Measurements from ENCODE around the gene MPPED2.

Gene MPPED2

GRCh38 chr11:30521297-30522071 lies 64.7 kb downstream of the MPPED2 start:
- peak; percentile 6 for DNase-seq
- Mint-ChIP-seq H3K36me3 (ENCODE audit: low read depth) (no peaks in the 10 kb centered on the region), H3K4me1 (peaks cover 30% of the 10 kb centered on the region), H3K4me3 (no peak overlapping the region), H3K27ac (no peak overlapping the region), H3K9me3 (no peaks in the 10 kb centered on the region), H3K27me3 (ENCODE audit: low read depth, poor library complexity) (peaks cover 35% of the 10 kb centered on the region)
- TF ChIP-seq, protein P1, sequence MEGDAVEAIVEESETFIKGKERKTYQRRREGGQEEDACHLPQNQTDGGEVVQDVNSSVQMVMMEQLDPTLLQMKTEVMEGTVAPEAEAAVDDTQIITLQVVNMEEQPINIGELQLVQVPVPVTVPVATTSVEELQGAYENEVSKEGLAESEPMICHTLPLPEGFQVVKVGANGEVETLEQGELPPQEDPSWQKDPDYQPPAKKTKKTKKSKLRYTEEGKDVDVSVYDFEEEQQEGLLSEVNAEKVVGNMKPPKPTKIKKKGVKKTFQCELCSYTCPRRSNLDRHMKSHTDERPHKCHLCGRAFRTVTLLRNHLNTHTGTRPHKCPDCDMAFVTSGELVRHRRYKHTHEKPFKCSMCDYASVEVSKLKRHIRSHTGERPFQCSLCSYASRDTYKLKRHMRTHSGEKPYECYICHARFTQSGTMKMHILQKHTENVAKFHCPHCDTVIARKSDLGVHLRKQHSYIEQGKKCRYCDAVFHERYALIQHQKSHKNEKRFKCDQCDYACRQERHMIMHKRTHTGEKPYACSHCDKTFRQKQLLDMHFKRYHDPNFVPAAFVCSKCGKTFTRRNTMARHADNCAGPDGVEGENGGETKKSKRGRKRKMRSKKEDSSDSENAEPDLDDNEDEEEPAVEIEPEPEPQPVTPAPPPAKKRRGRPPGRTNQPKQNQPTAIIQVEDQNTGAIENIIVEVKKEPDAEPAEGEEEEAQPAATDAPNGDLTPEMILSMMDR (IDR thresholded peaks at IDR 0.05): no peak

DNA sequence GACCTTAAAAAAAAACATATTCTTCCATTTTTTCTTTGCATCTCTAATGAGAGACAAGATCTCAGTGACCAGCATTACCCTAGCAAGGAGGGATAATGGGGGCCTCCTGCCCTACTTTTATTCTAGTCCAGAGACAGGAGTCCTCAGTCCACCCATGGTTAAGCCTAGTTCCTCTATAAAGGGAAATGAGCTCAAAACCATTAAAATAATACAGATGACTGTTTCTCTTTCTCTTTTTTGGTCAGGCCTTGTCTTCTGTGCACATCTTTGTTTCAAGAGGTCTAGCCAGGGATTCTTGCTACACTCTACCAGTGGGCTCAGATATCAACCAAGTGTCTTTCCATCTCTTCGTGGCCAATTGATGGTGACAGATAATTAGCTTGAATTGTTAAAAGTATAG lies 73.1 kb downstream of the MPPED2 start:
- Mint-ChIP-seq H3K4me1 (peaks cover 15% of the 10 kb centered on the region), H3K9me3 (no peaks in the 10 kb centered on the region), H3K36me3 (ENCODE audit: low read depth) (no peaks in the 10 kb centered on the region), H3K27ac (no peak overlapping the region), H3K4me3 (no peak overlapping the region), H3K27me3 (ENCODE audit: low read depth, poor library complexity) (peaks cover 45% of the 10 kb centered on the region)
- TF ChIP-seq, protein P1 (IDR thresholded peaks at IDR 0.05): no peak
- no peak for DNase-seq

- no peaks in the 10 kb centered on the region for H3K36me3 Mint-ChIP-seq (ENCODE audit: low read depth)
- no peak overlapping the region for H3K4me3 Mint-ChIP-seq
- no peaks in the 10 kb centered on the region for H3K9me3 Mint-ChIP-seq
- peaks cover 34% of the 10 kb centered on the region for H3K27me3 Mint-ChIP-seq (ENCODE audit: low read depth, poor library complexity)
- DNase-seq: no peak
- peaks cover 15% of the 10 kb centered on the region for H3K4me1 Mint-ChIP-seq
- no peak overlapping the region for H3K27ac Mint-ChIP-seq
- TF ChIP-seq, protein P1 (IDR thresholded peaks at IDR 0.05): no peak
Observed at GRCh38 chr11:30511408-30511807, 74.7 kb downstream of the MPPED2 start.

DNA sequence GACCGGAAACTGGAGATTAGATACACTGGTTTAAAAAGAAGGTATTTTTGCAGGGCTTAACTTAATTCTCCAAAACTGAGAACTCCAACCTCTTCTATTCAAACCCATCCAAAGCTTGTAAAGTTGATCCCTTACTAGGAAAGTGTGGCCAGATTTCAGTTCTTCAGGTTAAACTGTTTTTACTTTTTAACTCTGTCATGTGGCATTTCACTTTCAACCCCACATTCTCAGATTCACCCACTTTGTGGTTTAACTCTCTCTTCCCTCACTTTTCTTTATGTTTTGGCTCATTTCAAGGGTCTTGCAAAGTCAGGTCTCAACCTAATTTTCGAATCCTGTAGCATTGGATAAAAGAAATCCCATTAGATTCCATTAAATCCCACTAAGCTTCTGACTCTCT lies 75.4 kb downstream of the MPPED2 start:
- Mint-ChIP-seq H3K36me3 (ENCODE audit: low read depth) (no peaks in the 10 kb centered on the region), H3K4me1 (peaks cover 15% of the 10 kb centered on the region), H3K4me3 (no peak overlapping the region), H3K9me3 (no peaks in the 10 kb centered on the region), H3K27ac (no peak overlapping the region), H3K27me3 (ENCODE audit: low read depth, poor library complexity) (peaks cover 30% of the 10 kb centered on the region)
- TF ChIP-seq, protein P1 (IDR thresholded peaks at IDR 0.05): no peak
- no peak for DNase-seq

DNA sequence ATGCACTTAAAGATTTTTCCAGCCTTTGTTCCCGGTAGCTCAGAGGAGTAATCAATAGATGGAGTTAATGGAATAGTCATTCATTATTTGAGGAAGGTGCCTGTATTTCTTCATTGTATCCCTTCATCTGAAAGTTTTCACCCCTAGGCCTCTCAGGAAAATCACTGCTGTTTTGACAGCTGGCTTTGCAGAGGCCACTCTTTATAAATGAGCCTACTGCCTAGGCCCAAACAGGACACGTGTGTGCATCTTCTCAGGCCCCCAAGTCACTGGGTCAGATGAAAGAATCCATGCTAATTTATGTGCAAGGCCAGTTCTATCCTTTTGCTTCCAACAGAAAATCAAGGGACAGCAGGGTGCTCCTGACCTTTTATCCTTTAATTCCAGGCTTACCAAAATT lies 76.8 kb downstream of the MPPED2 start:
- no peak for DNase-seq
- Mint-ChIP-seq H3K27ac (no peak overlapping the region), H3K36me3 (ENCODE audit: low read depth) (no peaks in the 10 kb centered on the region), H3K4me1 (peaks cover 27% of the 10 kb centered on the region), H3K4me3 (no peak overlapping the region), H3K27me3 (ENCODE audit: low read depth, poor library complexity) (peaks cover 19% of the 10 kb centered on the region), H3K9me3 (no peaks in the 10 kb centered on the region)
- TF ChIP-seq, protein P1 (IDR thresholded peaks at IDR 0.05): no peak

DNA sequence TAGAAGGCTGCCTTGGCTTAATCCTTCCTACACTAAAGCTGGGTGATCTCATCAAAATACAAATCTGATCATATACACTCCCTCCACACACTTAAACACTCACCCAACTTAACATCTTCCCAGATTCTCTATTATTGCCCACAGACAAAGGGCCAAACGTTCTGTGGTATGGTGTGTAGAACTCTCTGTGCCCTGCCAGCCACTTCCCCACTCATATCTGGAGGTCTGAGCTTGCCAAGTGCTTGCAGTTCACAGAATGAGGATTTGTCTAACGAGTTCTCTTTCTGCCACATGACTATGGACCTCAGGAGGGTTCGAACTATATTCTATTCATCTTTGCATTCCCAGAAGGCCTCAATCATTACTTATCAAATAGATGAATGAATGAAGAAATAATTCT lies 77.6 kb downstream of the MPPED2 start:
- no peak for DNase-seq
- no peak overlapping the region for H3K4me3 Mint-ChIP-seq
- TF ChIP-seq, protein P1 (IDR thresholded peaks at IDR 0.05): no peak
- peaks cover 33% of the 10 kb centered on the region for H3K4me1 Mint-ChIP-seq
- H3K36me3 Mint-ChIP-seq (ENCODE audit: low read depth): no peaks in the 10 kb centered on the region
- H3K27me3 Mint-ChIP-seq (ENCODE audit: low read depth, poor library complexity): peaks cover 11% of the 10 kb centered on the region
- H3K27ac Mint-ChIP-seq: no peak overlapping the region
- H3K9me3 Mint-ChIP-seq: no peaks in the 10 kb centered on the region
